Testis (tissue), 3 donors: Measurements from ENCODE around the gene TPO. TPM values are rescaled to one million over a fixed set of nuclear protein-coding genes. Genes with fewer than 3 reads are reported as not detected.

Experiments
- DNase-seq: peaks from one replicate; pipeline ENCODE4 v3.0.0-alpha.2; 2019
- H3K27ac ChIP-seq, 2 donors: fragments of 200-600 bp; sonication (generic); one replicate each; pipeline ENCODE4 v1.5.1; 2019
- H3K27me3 ChIP-seq: fragments of 200-600 bp; sonication (generic); one replicate; pipeline ENCODE4 v1.5.1; 2019
- H3K36me3 ChIP-seq: fragments of 200-600 bp; sonication (generic); one replicate; pipeline ENCODE4 v1.5.1; 2017; ENCODE audit warnings: low read depth; ENCODE audit errors: missing control alignments
- H3K4me1 ChIP-seq: fragments of 200-600 bp; sonication (generic); one replicate; pipeline ENCODE4 v1.5.1; 2019
- H3K4me3 ChIP-seq, 2 donors: fragments of 200-600 bp; sonication (generic); one replicate each; pipeline ENCODE4 v1.5.1; 2017 to 2019
- H3K9me3 ChIP-seq: fragments of 200-600 bp; sonication (generic); one replicate; pipeline ENCODE4 v1.5.1; 2017
- POLR2A ChIP-seq: fragments of 450-650 bp; IDR thresholded peaks from one replicate; pipeline ENCODE4 v1.6.1; 2017; ENCODE audit warnings: antibody characterized with exemption, mild to moderate bottlenecking, moderate library complexity
- WGBS, 2 donors: methylation state at CpG; one replicate each; pipeline ENCODE4 v1.1.5; 2018; 5-methylcytosine and 5-hydroxymethylcytosine counted together
- intact Hi-C: fragments of 100-400 bp; cut with DNase I; formaldehyde crosslinking; loops from one replicate; pipeline ENCODE4 v1.15.1; 2023; ENCODE audit warnings: low total_unique reads
- polyA plus RNA-seq: library from polyadenylated mRNA; stranded (reverse); fragments of 350-450 nt; fragmentation: Illumina TruSeq; extraction: RNeasy Lipid Tissue Mini Kit (QIAGEN cat#74804); gene quantifications from one replicate; pipeline ENCODE4 v1.2.3, GENCODE V29; 2014; ENCODE audit warnings: low read depth, low replicate concordance; ENCODE audit not compliant: insufficient read depth
- total RNA-seq, 2 donors: library from RNA; depleted of rRNA; stranded (reverse); fragments of >200 nt; gene quantifications; one replicate each; pipeline ENCODE4 v1.2.3, GENCODE V29; 2016
- TF ChIP-seq, protein P1 (sequence below), 3 experiments: fragments of 450-650 bp in 2 of 3; fragments of 200-600 bp in 1 of 3; sonication (generic) in 1 of 3; IDR thresholded peaks; one replicate each; pipeline ENCODE4 v1.5.1; 2016 to 2019; ENCODE audit warnings: antibody characterized with exemption in 3 of 3, mild to moderate bottlenecking in 2 of 3, moderate library complexity in 1 of 3

TPO gene
- total and polyA plus RNA-seq, 3 donors from 2014 or later, result 2.9 to 5.6 (median 2.9) TPM

DNA sequence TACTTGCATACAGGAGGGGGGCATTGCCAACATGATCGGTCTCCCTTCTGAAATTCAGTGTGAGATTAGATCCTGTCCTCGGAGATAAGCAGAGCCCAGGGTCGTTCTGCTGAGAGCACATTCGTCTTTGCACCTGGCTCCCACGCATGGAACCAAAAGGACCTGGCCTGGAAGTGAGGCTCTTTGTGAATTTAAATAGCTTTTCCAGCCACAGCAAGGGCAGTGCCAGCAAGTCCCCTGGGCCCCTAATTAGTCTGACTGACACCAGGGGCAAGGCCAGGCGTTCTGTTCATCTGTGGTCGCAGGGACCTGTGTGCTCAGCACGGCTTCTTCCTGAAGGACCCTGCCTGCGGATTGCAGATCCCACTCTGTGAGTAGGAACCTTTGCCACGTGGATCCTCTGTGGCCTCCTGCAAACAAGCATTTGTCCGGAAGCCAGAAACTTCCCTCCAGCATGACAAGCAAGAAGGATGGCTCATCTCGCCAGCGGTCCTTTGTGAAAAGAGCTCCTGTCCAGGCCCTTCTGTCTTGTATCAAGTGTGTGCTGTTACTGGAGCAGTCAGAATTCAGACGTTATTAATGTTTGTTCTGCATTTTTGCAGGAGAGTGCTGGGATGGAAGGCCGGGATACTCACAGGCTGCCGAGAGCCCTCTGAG is 128.7 kb downstream of the TPO start:
- TF ChIP-seq POLR2A, result no peak
- TF ChIP-seq, protein P1, sequence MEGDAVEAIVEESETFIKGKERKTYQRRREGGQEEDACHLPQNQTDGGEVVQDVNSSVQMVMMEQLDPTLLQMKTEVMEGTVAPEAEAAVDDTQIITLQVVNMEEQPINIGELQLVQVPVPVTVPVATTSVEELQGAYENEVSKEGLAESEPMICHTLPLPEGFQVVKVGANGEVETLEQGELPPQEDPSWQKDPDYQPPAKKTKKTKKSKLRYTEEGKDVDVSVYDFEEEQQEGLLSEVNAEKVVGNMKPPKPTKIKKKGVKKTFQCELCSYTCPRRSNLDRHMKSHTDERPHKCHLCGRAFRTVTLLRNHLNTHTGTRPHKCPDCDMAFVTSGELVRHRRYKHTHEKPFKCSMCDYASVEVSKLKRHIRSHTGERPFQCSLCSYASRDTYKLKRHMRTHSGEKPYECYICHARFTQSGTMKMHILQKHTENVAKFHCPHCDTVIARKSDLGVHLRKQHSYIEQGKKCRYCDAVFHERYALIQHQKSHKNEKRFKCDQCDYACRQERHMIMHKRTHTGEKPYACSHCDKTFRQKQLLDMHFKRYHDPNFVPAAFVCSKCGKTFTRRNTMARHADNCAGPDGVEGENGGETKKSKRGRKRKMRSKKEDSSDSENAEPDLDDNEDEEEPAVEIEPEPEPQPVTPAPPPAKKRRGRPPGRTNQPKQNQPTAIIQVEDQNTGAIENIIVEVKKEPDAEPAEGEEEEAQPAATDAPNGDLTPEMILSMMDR (IDR thresholded peaks at IDR 0.05), result no peak
- no peaks in the 10 kb centered on the region for H3K9me3 ChIP-seq
- intact Hi-C loops, result loop anchor here (10.0 kb wide), 1 partner anchor 587 kb away; the partner anchor contains the start of gene SNTG2
- no peaks in the 10 kb centered on the region for H3K27me3 ChIP-seq
- no peak overlapping the region for H3K27ac ChIP-seq
- H3K4me3 ChIP-seq, result no peak overlapping the region
- 59 to 76% methylated on average over 12 to 16 of the region's 16 CpGs for WGBS, 2 donors
- no peaks in the 10 kb centered on the region for H3K36me3 ChIP-seq
- H3K4me1 ChIP-seq, result no peaks in the 10 kb centered on the region
- no peak for DNase-seq

- Histone ChIP-seq H3K9me3 (no peaks in the 10 kb centered on the region), H3K4me3 (no peak overlapping the region), H3K27ac (no peak overlapping the region), H3K27me3 (no peaks in the 10 kb centered on the region), H3K36me3 (no peaks in the 10 kb centered on the region), H3K4me1 (no peaks in the 10 kb centered on the region)
- intact Hi-C loops, result loop anchor here (10.0 kb wide), 1 partner anchor 588 kb away; the partner anchor contains the start of gene SNTG2
- no peak for DNase-seq
- WGBS, 2 donors, result 65 to 75% methylated on average over 10 to 11 of the region's 11 CpGs
- TF ChIP-seq POLR2A, result no peak
- TF ChIP-seq, protein P1 (IDR thresholded peaks at IDR 0.05), result no peak
These were observed 129.7 kb downstream of the TPO start for GRCh38 chr2:1542971-1543370.

- 89% methylated on average over 9 to 14 of the region's 14 CpGs for WGBS, 2 donors
- H3K9me3 ChIP-seq, result no peaks in the 10 kb centered on the region
- no peak for DNase-seq
- H3K27ac ChIP-seq, result no peak overlapping the region
- H3K27me3 ChIP-seq, result no peaks in the 10 kb centered on the region
- no peak overlapping the region for H3K4me3 ChIP-seq
- intact Hi-C loops, result loop anchor here (10.0 kb wide), 1 partner anchor 589 kb away; the partner anchor contains the start of gene SNTG2
- TF ChIP-seq, protein P1 (IDR thresholded peaks at IDR 0.05), result no peak
- no peak for TF ChIP-seq POLR2A
- no peaks in the 10 kb centered on the region for H3K36me3 ChIP-seq
- H3K4me1 ChIP-seq, result no peaks in the 10 kb centered on the region
These were observed 130.7 kb downstream of the TPO start for GRCh38 chr2:1543776-1544477.

DNA sequence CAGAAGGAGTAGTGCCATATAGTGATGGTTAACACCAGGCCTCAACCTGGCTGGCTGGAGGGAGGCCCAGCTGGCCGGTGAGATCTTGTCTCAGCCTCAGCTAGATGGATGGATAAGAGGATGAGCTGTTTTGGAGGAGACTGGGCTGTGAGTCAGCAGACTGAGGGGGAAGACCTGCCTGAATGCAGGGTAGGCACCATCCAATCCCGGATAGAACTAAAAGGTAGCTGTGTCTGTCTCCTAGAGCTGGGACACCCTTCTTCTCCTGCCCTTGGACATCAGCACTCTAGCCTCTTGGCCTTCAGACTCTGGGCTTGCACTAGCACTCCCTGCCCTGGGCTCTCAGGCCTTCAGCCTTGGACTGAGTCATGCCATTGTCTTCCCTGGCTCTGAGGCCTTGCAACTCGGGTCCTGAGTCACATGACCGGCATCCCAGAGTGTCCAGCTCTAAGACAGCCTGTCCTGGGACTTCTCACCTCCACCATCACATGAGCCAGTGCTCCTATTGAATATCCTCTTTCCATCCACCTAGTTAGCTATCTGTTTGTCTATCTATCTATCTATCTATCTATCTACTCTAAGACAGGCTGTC is 131.3 kb downstream of the TPO start:
- no peak overlapping the region for H3K27ac ChIP-seq
- DNase-seq, result peak; percentile 35
- no peak overlapping the region for H3K4me3 ChIP-seq
- H3K27me3 ChIP-seq, result no peaks in the 10 kb centered on the region
- no peak for TF ChIP-seq POLR2A
- TF ChIP-seq, protein P1 (IDR thresholded peaks at IDR 0.05), result no peak
- intact Hi-C loops, result loop anchor here (10.0 kb wide), 1 partner anchor 590 kb away; the partner anchor contains the start of gene SNTG2
- H3K4me1 ChIP-seq, result no peaks in the 10 kb centered on the region
- no peaks in the 10 kb centered on the region for H3K9me3 ChIP-seq
- H3K36me3 ChIP-seq, result no peaks in the 10 kb centered on the region
- WGBS, 2 donors, result 66 to 78% methylated on average over 4 of the region's 4 CpGs
